D721Med (cell line): ENCODE data around the gene ARID1A.

ENCODE experiments used
- DNase-seq: peaks from one replicate; pipeline ENCODE4 v3.0.0; 2011; ENCODE audit warnings: low spot score; ENCODE audit not compliant: insufficient read length
- FAIRE-seq: peaks from 2 replicates; lab custom pipeline; 2011; peaks lifted over from hg19 to GRCh38; lab: Jason Lieb, UNC
- CTCF ChIP-seq: IDR thresholded peaks from 2 replicates; pipeline ENCODE4 v1.5.1; 2012; ENCODE audit warnings: mild to moderate bottlenecking, control low read depth; ENCODE audit not compliant: insufficient read depth; ENCODE audit errors: missing control alignments

ARID1A gene

GRCh38 chr1:26779098-26779668 is 83.4 kb downstream of the ARID1A start:
- no peak for TF ChIP-seq CTCF
- DNase-seq (no peak), FAIRE-seq (no peak)

DNA sequence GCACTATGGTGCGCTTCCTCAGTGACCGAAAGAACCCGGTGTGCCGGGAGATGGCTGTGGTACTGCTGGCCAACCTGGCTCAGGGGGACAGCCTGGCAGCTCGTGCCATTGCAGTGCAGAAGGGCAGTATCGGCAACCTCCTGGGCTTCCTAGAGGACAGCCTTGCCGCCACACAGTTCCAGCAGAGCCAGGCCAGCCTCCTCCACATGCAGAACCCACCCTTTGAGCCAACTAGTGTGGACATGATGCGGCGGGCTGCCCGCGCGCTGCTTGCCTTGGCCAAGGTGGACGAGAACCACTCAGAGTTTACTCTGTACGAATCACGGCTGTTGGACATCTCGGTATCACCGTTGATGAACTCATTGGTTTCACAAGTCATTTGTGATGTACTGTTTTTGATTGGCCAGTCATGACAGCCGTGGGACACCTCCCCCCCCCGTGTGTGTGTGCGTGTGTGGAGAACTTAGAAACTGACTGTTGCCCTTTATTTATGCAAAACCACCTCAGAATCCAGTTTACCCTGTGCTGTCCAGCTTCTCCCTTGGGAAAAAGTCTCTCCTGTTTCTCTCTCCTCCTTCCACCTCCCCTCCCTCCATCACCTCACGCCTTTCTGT is 84.6 kb downstream of the ARID1A start:
- no peak for DNase-seq
- no peak for FAIRE-seq
- no peak for TF ChIP-seq CTCF

DNA sequence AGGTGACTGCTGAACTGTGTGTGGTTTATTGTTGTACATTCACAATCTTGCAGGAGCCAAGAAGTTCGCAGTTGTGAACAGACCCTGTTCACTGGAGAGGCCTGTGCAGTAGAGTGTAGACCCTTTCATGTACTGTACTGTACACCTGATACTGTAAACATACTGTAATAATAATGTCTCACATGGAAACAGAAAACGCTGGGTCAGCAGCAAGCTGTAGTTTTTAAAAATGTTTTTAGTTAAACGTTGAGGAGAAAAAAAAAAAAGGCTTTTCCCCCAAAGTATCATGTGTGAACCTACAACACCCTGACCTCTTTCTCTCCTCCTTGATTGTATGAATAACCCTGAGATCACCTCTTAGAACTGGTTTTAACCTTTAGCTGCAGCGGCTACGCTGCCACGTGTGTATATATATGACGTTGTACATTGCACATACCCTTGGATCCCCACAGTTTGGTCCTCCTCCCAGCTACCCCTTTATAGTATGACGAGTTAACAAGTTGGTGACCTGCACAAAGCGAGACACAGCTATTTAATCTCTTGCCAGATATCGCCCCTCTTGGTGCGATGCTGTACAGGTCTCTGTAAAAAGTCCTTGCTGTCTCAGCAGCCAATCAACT is 85.5 kb downstream of the ARID1A start:
- no peak for TF ChIP-seq CTCF
- FAIRE-seq (no peak), DNase-seq (no peak)

- DNase-seq (no peak), FAIRE-seq (no peak)
- TF ChIP-seq CTCF = no peak
Observed at GRCh38 chr1:26782521-26783212, 86.9 kb downstream of the ARID1A start.

DNA sequence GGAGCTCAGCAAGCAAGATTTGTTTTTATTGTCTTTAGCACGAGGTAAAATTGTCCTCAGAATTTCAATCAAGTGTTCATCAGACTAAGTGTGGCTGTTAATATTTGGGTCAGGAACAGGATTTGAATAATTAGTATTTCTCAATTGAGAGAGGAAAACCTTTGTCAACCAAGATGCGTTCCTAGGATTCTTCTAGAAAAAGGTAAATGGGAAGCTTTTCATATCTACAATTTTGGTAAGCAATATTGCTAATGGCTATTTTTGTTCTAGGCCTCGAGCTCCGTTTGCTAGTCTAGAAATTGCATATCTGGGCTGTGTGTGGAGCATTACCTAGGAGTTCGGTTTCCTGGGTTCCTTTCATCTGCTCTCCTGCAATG is 87.8 kb downstream of the ARID1A start:
- DNase-seq (no peak), FAIRE-seq (no peak)
- TF ChIP-seq CTCF = no peak

- no peak for DNase-seq
- no peak for FAIRE-seq
Observed at GRCh38 chr1:26784023-26784871, 88.4 kb downstream of the ARID1A start.

More at GRCh38 chr1:26784023-26784871, 88.4 kb downstream of the ARID1A start:
- TF ChIP-seq CTCF = no peak
